HL-60/S4 treated with phorbol 12-myristate 13-acetate at 8.2 ng/mL for 4 days and 3 days (cell line): Measurements from ENCODE around the gene NPM3.

Experiments used
- in situ Hi-C: fragments of 300-500 bp; cut with MboI; formaldehyde crosslinking; loops from 2 replicates; pipeline ENCODE4 v1.15.0; 2022; ENCODE audit warnings: low sequenced_read_pairs

The NPM3 gene

GRCh38 chr10:101782811-101783735 lies at the start of gene NPM3:
Gene NPM3, minus strand, starts transcription at chr10:101783446. Its CDS starts 56 bp downstream, at chr10:101783390.
- in situ Hi-C loops = loop anchor here (10.0 kb wide), 1 partner anchor 178 kb away; no protein-coding TSS in a partner anchor

GRCh38 chr10:101832325-101832771 lies 49.1 kb upstream of the NPM3 start:
- in situ Hi-C loops = no loop called here

- in situ Hi-C loops = no loop called here
These were observed 48.0 kb upstream of the NPM3 start for GRCh38 chr10:101831169-101831811.

GRCh38 chr10:101830322-101831168 lies 47.3 kb upstream of the NPM3 start:
- in situ Hi-C loops = no loop called here

- in situ Hi-C loops = no loop called here
These were observed 46.5 kb upstream of the NPM3 start for GRCh38 chr10:101829561-101830315.

- in situ Hi-C loops = no loop called here
These were observed 45.7 kb upstream of the NPM3 start for GRCh38 chr10:101828766-101829551.

- in situ Hi-C loops = no loop called here
These were observed 44.8 kb upstream of the NPM3 start for GRCh38 chr10:101827919-101828600.

- in situ Hi-C loops = no loop called here
These were observed 43.7 kb upstream of the NPM3 start for GRCh38 chr10:101826852-101827434.

GRCh38 chr10:101824736-101825135 lies 41.5 kb upstream of the NPM3 start:
- in situ Hi-C loops = no loop called here

GRCh38 chr10:101818872-101819633 lies 35.8 kb upstream of the NPM3 start:
- in situ Hi-C loops = no loop called here

- in situ Hi-C loops = no loop called here
These were observed 35.0 kb upstream of the NPM3 start, which contains the start of gene OGA for GRCh38 chr10:101818119-101818871. Gene OGA, minus strand, starts transcription at chr10:101818444. Its CDS starts 422 bp downstream, at chr10:101818022.

GRCh38 chr10:101817337-101818118 lies 34.3 kb upstream of the NPM3 start:
- in situ Hi-C loops = no loop called here

- in situ Hi-C loops = no loop called here
These were observed 33.7 kb upstream of the NPM3 start for GRCh38 chr10:101816913-101817336.

- in situ Hi-C loops = no loop called here
These were observed 33.1 kb upstream of the NPM3 start for GRCh38 chr10:101816376-101816775.

GRCh38 chr10:101814466-101815071 lies 31.3 kb upstream of the NPM3 start:
- in situ Hi-C loops = no loop called here

- in situ Hi-C loops = no loop called here
These were observed 29.4 kb upstream of the NPM3 start for GRCh38 chr10:101812606-101813005.
